NCI-H187 treated with DMSO at 0.1 percent for 48 hours (cell line): ENCODE results near the gene GOLGA8Q.
"Not testable (repeated sequence)": the region's sequence is repeated elsewhere in the genome, so short reads cannot be mapped to it uniquely, and the experiment has no call there.

ENCODE experiments used
- DNase-seq: peaks from one replicate; lab custom pipeline; 2025; lab: John Stamatoyannopoulos, UW

The GOLGA8Q gene, protein sequence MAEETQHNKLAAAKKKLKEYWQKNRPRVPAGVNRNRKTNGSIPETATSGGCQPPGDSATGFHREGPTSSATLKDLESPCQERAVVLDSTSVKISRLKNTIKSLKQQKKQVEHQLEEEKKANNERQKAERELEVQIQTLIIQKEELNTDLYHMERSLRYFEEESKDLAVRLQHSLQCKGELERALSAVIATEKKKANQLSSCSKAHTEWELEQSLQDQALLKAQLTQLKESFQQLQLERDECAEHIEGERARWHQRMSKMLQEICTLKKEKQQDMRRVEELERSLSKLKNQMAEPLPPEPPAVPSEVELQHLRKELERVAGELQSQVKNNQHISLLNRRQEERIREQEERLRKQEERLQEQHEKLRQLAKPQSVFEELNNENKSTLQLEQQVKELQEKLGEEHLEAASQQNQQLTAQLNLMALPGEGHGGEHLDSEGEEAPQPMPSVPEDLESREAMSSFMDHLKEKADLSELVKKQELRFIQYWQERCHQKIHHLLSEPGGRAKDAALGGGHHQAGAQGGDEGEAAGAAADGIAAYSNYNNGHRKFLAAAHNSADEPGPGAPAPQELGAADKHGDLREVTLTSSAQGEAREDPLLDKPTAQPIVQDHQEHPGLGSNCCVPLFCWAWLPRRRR

DNA sequence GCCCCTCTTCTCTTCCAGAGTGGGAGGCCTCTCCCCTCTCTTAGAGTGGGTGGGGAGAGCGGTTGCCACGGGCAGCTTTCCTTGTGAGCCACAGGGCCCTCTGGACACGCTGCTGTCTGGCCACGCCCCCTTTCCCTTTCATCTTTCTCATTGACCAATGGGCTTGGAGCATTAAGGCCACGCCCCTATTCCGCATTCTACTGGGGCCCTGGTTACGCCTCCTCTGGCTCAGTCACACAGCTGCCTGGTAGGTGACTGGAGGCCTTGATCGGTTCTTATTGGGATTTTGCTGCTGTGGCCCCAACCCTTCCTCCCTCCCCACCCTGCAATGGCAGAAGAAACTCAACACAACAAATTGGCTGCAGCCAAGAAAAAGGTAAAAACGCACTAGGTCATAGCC, at the start of gene GOLGA8Q:
Gene GOLGA8Q, plus strand, starts transcription at position 301 of the 400 bp plus-strand sequence. Its CDS starts 28 bp downstream, at position 329.
- not testable (repeated sequence) for DNase-seq

DNA sequence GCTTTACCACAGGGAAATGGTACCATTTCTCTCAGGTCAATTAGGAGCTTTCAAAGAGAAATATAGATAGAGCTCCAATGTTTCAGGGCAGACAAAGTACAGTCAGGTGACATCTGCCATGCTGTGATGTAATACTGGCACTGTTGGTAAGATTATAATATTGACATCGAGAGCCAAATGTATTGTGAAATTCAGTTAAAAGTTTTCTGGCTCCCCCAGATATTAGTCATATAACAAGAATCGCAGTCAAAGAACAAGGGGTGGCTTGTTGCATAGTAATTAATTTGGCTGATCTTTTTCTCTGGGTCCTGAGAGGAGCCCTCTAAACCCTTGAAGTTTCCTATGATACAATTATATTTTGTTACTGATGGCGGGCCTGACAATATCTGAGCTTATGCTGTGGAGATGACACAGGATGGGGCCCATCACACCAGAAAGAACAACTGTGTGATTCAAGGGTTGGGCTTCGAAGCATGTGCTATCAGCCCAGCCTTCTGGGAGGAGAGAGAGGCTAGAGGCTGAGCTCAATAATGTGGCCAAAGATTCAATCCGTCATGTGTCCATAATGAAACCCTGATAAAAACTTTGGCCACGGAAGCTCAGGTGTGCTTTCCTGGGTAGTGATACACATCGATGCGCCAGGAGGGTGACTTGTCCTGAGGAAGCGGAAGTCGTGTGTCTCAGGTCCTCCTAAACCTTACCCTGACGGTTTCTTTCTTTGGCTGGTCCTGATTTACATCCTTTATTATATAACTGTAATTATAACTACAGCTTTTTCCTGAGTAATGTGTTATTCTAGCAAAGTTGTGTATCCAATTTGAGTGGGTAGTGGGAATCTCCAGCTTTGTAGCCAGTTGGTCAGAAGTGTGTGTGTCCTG, 48.7 kb upstream of the GOLGA8Q start:
- DNase-seq, result not testable (repeated sequence)

DNA sequence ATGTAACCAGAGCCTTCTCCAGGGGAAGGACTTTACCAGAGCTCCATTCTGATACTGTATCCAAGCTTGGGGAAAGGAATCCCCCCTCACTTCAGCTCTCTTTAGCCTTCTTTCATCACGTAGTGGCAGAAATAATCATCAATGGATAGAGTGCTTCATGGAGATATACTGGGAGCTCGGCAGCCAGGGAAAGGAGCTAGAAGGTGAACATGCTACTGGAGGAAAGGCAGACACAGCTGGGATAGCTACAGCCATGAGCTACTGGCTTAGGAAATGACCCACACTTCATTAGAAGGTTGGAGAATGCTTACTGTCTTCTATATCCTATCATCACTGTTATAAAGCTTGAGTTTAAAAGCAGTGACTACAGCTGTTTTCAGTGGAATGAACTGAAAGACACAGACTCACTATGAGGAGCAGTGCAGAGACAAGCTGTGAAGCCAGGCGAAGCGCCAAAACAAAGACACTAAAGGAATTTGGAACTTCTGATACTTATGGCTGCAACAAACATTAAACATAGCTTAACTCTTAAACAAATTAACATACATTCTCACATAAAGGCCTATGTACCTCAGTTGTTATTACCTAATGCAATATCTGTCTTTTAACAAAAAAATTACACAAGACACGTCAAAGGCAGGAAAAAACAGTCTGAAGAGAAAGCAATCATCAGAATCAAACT, 47.5 kb upstream of the GOLGA8Q start:
- not testable (repeated sequence) for DNase-seq

DNA sequence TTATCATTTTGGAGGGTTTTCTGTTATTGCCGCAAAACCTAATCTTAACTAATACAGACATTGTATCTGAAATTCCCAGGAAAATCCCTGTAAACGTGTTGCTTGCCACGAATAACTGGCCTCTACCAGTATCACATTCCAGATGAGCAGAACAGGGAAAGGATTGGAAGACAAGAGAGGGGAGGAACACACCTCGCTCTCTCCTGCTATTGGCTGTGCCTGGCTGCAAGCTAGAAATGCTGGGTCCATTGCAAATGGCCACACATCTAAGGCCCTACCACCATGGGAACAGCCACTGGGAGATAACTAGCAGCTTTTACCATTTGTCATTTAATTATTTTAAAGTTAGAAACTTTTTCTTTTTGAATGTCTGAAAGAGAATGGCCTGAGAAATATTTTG, 37.3 kb upstream of the GOLGA8Q start:
- DNase-seq, result not testable (repeated sequence)

DNA sequence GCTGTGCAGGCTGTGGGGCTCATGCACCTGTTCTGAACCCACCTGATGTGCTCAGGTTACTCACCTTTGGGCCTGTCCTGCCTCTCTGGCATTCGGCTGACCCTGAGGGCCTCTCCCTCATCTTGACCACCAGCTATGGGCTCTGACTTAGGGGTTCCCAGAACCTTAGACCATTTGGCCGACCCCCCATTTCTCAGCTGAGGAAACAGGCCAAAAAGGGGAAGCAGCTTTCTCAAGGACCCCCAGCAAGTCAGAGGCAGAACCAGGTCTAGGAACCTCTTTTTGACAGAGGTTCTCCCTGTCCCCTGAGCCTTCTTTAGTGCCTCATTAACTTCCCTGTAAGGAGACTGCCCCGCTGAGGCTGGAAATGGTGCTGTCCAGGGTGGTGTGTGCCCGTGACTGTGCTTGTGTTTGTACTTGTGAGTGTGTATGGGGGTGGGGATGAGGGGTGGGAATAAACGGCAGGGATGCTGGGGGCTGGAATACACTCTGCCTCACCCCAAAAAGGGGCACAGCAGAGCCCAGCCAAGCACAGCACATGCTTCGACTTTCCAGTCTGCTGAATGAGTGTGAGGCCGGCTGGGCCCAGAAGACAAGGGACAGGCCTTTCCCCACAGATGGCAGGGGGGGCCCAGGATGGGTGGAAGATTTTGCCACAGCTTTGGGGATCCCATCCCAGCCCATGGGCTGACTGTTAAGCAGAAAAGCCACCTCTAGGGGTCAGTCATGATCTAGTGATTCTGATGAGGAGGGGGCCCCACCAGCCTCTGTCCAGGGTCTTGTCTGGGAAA, 28.2 kb upstream of the GOLGA8Q start:
- not testable (repeated sequence) for DNase-seq

DNA sequence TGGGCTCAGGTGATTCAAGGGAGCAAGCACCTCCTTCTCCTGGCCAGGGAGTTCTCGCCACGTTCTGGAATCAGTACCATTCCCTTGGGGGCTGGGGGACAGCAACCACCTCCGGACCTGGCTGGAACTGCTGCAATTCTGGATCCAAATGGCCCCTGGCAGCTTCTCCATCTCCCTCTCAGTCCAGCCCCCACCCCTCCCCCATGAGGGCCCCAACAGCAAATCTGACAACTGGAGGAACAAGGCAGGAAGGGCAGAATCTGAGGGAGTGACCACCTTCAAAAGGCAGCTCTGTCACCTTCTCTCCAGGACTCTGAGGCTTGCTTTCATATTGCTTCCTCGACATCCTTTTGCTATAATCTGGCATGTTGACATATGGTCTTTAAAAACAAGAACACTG, 25.9 kb upstream of the GOLGA8Q start:
- not testable (repeated sequence) for DNase-seq

DNA sequence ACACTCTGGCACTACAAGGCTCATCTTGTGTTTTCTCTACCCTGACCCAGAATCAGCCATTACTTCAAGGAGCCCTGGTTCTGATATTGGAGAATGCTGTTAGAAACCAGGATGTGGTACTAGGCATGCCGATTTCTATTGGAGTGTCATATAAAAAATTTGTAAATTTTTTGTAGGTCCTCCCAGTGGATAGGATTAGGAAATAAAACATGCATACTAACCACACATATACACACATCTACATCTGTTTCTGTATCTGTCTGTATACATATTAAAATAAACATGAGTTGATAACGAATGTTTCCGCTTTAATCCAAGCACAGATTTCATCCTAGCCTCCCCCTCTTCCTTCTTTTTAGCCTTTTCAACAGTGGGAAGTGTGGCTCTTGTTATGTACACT, 22.8 kb upstream of the GOLGA8Q start:
- DNase-seq, result not testable (repeated sequence)

DNA sequence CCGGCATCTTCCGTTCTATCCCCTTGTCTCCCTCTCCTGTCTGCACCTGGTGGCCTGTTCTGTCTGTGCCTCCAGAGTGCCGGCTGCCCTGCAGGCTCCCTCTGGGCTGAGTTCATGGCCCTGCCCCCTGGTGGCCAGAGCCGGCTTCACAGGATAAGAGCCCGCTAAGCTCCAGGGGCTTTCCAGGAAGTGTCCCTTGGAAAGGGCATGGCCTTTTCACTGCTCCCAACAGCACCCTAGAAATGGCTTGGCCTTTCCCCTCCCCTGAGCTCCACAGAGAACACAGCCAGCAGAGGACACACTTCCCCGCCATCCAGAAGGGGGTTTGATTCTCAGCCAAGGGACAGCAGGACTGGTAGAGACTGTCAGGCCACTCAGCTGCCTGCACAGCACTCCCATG, 15.1 kb downstream of the GOLGA8Q start:
- not testable (repeated sequence) for DNase-seq

DNA sequence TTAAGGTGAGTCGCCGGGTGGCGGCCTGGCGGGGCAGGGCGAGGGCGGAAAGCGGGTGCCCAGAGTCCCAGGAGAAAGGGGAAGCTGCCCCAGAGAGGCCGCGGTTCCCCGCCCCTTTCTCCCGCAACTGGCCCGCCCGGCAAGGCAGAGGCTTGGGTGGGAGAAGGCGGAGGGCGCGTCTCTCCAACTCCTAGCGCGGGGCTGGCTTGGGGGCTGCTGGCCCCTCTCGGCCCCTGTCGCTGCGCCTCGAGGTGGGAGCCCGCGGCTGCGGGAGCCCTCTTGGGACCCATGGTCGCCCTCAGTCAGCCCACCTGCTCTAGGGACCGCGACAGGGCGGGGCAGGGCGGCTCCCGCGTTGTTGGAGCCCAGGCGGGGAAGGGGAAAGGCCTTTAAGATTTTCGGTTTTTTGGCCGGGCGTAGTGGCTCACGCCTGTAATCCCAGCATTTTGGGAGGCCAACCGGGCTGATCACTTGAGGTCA, 21.2 kb downstream of the GOLGA8Q start:
- DNase-seq, result not testable (repeated sequence)

DNA sequence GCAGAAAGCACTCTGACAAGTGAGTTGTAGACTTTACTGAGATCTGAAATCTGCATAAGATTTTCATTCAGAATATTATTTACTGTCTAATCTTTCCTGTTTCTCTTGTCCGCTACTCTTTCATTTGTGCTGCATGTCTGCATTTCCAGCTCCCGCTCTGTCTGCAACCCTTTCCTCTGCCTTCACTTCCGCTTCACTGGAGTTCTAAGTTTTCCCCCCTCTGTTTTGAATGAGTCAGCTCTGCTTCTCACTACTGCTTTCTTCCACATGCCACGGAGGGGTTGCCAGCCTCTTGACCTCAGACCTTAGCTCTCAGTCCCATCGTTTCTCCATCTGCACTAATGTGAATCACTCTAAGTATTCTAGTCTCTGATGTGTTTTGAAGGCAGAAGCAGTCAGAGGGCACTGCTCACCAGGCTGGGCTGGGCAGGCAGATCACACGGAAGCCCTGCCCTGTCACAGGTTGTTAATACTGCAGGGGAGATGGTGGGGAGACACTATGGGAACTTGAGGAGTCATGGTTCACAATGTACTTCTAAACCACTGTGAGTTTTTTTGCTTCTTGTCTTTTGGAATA, 27.6 kb downstream of the GOLGA8Q start:
- not testable (repeated sequence) for DNase-seq

DNA sequence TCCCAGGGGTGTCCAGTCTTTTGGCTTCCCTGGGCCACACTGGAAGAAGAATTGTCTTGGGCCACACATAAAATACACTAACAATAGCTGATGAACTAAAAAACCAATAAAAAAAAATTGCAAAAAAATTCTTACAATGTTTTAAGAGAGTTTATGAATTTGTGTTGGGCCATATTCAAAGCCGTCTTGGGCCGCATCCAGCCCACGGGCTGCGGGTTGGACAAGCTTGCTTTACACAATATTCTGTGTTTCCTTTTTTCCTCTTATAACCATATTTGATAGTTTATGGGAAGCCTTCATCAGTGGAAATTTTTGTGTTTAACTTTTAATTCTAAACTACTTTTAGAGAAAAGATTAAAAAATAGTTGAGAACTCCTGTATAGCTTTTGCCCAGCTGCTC, 28.9 kb downstream of the GOLGA8Q start:
- DNase-seq, result not testable (repeated sequence)

DNA sequence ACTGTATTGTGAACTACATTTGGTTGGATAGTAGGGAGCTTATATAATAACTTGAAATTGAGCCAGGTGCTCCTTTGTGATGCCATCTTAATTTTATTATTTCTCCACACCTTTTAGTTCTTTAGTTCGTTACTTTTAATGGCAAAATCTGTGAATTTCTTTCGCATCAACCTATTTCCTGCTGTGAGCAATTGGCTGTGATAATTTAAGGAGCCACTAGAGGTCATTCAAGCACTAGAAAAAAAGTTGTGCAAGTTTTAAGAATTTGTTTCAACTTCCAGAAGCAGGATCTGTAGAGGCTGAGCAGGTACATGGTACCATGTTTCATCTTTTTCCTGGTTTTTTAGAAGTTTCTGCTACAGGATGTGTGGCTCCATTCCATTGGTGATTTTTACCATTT, 47.1 kb downstream of the GOLGA8Q start:
- not testable (repeated sequence) for DNase-seq

DNA sequence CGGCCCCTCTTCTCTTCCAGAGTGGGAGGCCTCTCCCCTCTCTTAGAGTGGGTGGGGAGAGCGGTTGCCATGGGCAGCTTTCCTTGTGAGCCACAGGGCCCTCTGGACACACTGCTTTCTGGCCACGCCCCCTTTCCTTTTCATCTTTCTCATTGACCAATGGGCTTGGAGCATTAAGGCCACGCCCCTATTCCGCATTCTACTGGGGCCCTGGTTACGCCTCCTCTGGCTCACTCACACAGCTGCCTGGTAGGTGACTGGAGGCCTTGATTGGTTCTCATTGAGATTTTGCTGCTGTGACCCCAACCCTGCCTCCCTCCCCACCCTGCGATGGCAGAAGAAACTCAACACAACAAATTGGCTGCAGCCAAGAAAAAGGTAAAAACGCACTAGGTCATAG, 51.9 kb downstream of the GOLGA8Q start, which contains the start of gene GOLGA8H:
Gene GOLGA8H, plus strand, starts transcription at position 233 of the 400 bp plus-strand sequence. Its CDS starts 98 bp downstream, at position 331.
- not testable (repeated sequence) for DNase-seq
